Natural killer cell (primary cell): ENCODE measurements around the gene MEGF6. TPM values are rescaled to one million over a fixed set of nuclear protein-coding genes. Genes with fewer than 3 reads are reported as not detected.

Experiments
- ATAC-seq, 3 donors: fragments of 150-1000 bp in 2 of 3; fragments of 200-7000 bp in 1 of 3; cut with Tn5 transposase; 1 replicate in 1 of 3; 2 replicates in 2 of 3; pipeline ENCODE4 v1.10.0; 2021; ENCODE audit warnings: mild to moderate bottlenecking in 2 of 3, moderate library complexity in 2 of 3
- DNase-seq, 2 donors: peaks; one replicate each; pipeline versions ENCODE4 v3.0.0 to v3.0.0-alpha.2; 2013 to 2021; ENCODE audit warnings: mixed read lengths in 1 of 2
- H3K27ac ChIP-seq: one replicate; pipeline ENCODE4 v1.5.1; 2013; ENCODE audit warnings: mild to moderate bottlenecking, low read length
- H3K27me3 ChIP-seq: one replicate; pipeline ENCODE4 v1.6.1; 2013; ENCODE audit warnings: low read length; ENCODE audit not compliant: control insufficient read depth, insufficient read depth
- H3K36me3 ChIP-seq: one replicate; pipeline ENCODE4 v1.6.1; 2013; ENCODE audit warnings: low read length; ENCODE audit not compliant: control insufficient read depth, insufficient read depth
- H3K4me1 ChIP-seq: one replicate; pipeline ENCODE4 v1.6.1; 2013; ENCODE audit warnings: low read length; ENCODE audit not compliant: control insufficient read depth, insufficient read depth
- H3K4me3 ChIP-seq: one replicate; pipeline ENCODE4 v1.5.1; 2013; ENCODE audit warnings: low read length
- H3K9me3 ChIP-seq: one replicate; pipeline ENCODE4 v1.6.1; 2013; ENCODE audit warnings: low read length; ENCODE audit not compliant: control insufficient read depth, insufficient read depth
- H3K27ac Mint-ChIP-seq, 2 donors: one replicate each; pipeline ENCODE4 v1.8.0; 2022; ENCODE audit warnings: mild to moderate bottlenecking in 2 of 2, mixed read lengths in 2 of 2, moderate library complexity in 1 of 2
- H3K27me3 Mint-ChIP-seq, 2 donors: one replicate each; pipeline ENCODE4 v1.8.0; 2022; ENCODE audit warnings: low read depth in 2 of 2, mixed read lengths in 2 of 2
- H3K36me3 Mint-ChIP-seq: one replicate; pipeline ENCODE4 v1.8.0; 2022; ENCODE audit warnings: mixed read lengths
- H3K4me1 Mint-ChIP-seq, 2 donors: one replicate each; pipeline ENCODE4 v1.8.0; 2022; ENCODE audit warnings: mixed read lengths in 2 of 2
- H3K4me3 Mint-ChIP-seq: one replicate; pipeline ENCODE4 v1.8.0; 2022; ENCODE audit warnings: mild to moderate bottlenecking, moderate library complexity, mixed read lengths
- H3K9me3 Mint-ChIP-seq, 2 donors: one replicate each; pipeline ENCODE4 v1.8.0; 2022; ENCODE audit warnings: mixed read lengths in 2 of 2
- WGBS: methylation state at CpG from one replicate; pipeline ENCODE4 v1.1.7; 2013; ENCODE audit warnings: missing lambda C conversion rate; ENCODE audit not compliant: insufficient coverage; 5-methylcytosine and 5-hydroxymethylcytosine counted together
- intact Hi-C: fragments of 100-400 bp; cut with micrococcal nuclease; formaldehyde crosslinking; loops from one replicate; pipeline ENCODE4 v1.14.2; 2022
- total RNA-seq, 4 donors: library from RNA; stranded (reverse); fragments of 120-200 nt in 1 of 4; gene quantifications; one replicate each; pipeline versions ENCODE4 v1.2.3 to v1.2.4, GENCODE V29; 2013 to 2022
- TF ChIP-seq, protein P1 (sequence below): fragments of 200-600 bp; IDR thresholded peaks from one replicate; pipeline ENCODE4 v1.8.0; 2022; ENCODE audit warnings: antibody characterized with exemption

The MEGF6 gene
- total RNA-seq, 3 donors from 2014 or later (not counting 1 experiment from before 2014, with no cell fraction given), result 3.1 to 15.6 (median 5.1) TPM

DNA sequence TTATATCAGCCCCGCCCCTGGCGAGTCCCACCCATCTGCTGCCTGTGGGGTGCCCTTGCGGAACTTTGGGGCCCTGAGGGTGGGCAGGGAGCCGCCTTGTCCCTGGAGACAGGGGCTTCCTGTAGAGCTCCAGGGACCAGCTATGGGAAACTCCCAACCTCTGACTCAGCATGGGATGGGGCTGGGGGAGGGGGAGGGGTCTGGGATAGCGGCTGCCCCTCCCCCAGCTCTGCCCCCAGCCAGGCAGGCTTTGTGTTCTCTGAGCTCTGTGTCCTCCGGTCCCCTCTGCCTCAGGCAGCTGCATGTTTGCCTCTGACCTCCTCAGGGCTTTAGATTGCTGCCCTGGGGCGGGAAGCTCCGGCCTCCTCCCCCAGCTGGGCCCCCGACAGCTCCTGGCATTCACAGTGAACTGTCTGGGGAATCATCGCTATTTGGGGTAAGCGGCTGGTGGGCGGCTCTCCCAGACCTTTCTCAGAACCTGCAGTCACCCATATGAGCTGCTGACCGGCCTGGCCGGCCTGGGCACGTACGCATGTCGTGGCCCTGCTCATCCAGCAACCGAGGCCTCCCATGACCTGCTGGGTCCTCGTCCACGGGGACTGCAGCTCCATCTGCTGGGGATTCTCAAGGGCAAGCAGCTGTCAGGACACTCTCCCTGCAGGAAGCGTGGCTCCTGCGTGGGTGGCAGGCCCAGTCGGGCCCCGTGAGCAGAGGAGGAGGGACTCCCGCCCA lies 139.8 kb downstream of the MEGF6 start:
- Histone ChIP-seq H3K36me3 (no peaks in the 10 kb centered on the region), H3K27ac (no peak overlapping the region), H3K27me3 (no peaks in the 10 kb centered on the region), H3K4me1 (no peaks in the 10 kb centered on the region), H3K9me3 (no peaks in the 10 kb centered on the region), H3K4me3 (no peak overlapping the region)
- Mint-ChIP-seq H3K36me3 (no peaks in the 10 kb centered on the region), H3K9me3 (no peaks in the 10 kb centered on the region), H3K27ac (no peak overlapping the region), H3K4me1 (no peaks in the 10 kb centered on the region), H3K4me3 (no peak overlapping the region), H3K27me3 (no peaks in the 10 kb centered on the region)
- TF ChIP-seq, protein P1, sequence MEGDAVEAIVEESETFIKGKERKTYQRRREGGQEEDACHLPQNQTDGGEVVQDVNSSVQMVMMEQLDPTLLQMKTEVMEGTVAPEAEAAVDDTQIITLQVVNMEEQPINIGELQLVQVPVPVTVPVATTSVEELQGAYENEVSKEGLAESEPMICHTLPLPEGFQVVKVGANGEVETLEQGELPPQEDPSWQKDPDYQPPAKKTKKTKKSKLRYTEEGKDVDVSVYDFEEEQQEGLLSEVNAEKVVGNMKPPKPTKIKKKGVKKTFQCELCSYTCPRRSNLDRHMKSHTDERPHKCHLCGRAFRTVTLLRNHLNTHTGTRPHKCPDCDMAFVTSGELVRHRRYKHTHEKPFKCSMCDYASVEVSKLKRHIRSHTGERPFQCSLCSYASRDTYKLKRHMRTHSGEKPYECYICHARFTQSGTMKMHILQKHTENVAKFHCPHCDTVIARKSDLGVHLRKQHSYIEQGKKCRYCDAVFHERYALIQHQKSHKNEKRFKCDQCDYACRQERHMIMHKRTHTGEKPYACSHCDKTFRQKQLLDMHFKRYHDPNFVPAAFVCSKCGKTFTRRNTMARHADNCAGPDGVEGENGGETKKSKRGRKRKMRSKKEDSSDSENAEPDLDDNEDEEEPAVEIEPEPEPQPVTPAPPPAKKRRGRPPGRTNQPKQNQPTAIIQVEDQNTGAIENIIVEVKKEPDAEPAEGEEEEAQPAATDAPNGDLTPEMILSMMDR, result no peak
- intact Hi-C loops, result no loop called here
- DNase-seq (no peak), ATAC-seq (no peak)
- WGBS, result 75% methylated on average over 25 of the region's 25 CpGs

- DNase-seq, result no peak
- intact Hi-C loops, result no loop called here
- no peak overlapping the region for H3K27ac ChIP-seq
- H3K27ac Mint-ChIP-seq, result no peak overlapping the region
- 86% methylated on average over 22 of the region's 22 CpGs for WGBS
- H3K36me3 Mint-ChIP-seq, result no peaks in the 10 kb centered on the region
- no peaks in the 10 kb centered on the region for H3K9me3 ChIP-seq
- no peak for ATAC-seq
- no peaks in the 10 kb centered on the region for H3K4me1 Mint-ChIP-seq
- TF ChIP-seq, protein P1, result no peak
- no peak overlapping the region for H3K4me3 ChIP-seq
- H3K4me1 ChIP-seq, result no peaks in the 10 kb centered on the region
- H3K27me3 Mint-ChIP-seq, result no peaks in the 10 kb centered on the region
- no peaks in the 10 kb centered on the region for H3K27me3 ChIP-seq
- no peaks in the 10 kb centered on the region for H3K9me3 Mint-ChIP-seq
- H3K4me3 Mint-ChIP-seq, result no peak overlapping the region
- H3K36me3 ChIP-seq, result no peaks in the 10 kb centered on the region
Observed at GRCh38 chr1:3470650-3471355, 140.5 kb downstream of the MEGF6 start.

- Mint-ChIP-seq H3K27me3 (no peaks in the 10 kb centered on the region), H3K9me3 (no peaks in the 10 kb centered on the region), H3K27ac (no peak overlapping the region), H3K4me3 (no peak overlapping the region), H3K4me1 (no peaks in the 10 kb centered on the region), H3K36me3 (no peaks in the 10 kb centered on the region)
- intact Hi-C loops, result no loop called here
- WGBS, result 90% methylated on average over 17 of the region's 17 CpGs
- Histone ChIP-seq H3K4me1 (no peaks in the 10 kb centered on the region), H3K27me3 (no peaks in the 10 kb centered on the region), H3K4me3 (no peak overlapping the region), H3K36me3 (no peaks in the 10 kb centered on the region), H3K27ac (no peak overlapping the region), H3K9me3 (no peaks in the 10 kb centered on the region)
- TF ChIP-seq, protein P1, result no peak
- DNase-seq, result no peak
- peak in 1 of 3 donors; percentile 12 for ATAC-seq
Observed at GRCh38 chr1:3469849-3470649, 141.3 kb downstream of the MEGF6 start.
